Sigmoid colon (tissue), 4 donors: Measurements from ENCODE around the gene MRM3.

Experiments
- CTCF ChIP-seq, 4 experiments: fragments of 450-650 bp in 3 of 4; fragments of 200-600 bp in 1 of 4; IDR thresholded peaks; one replicate each; pipeline ENCODE4 v1.5.1; 2016 to 2019; ENCODE audit warnings: antibody characterized with exemption in 4 of 4, mild to moderate bottlenecking in 3 of 4, moderate library complexity in 2 of 4
- EP300 ChIP-seq, 4 donors: sonication (generic); formaldehyde crosslinking; IDR thresholded peaks; one replicate each; pipeline ENCODE4 v1.6.1; 2017; ENCODE audit warnings: antibody characterized with exemption in 4 of 4
- POLR2A ChIP-seq, 2 donors: fragments of 450-650 bp; IDR thresholded peaks; one replicate each; pipeline ENCODE4 v1.6.1; 2016; ENCODE audit warnings: antibody characterized with exemption in 2 of 2, mild to moderate bottlenecking in 2 of 2, moderate library complexity in 2 of 2
- POLR2AphosphoS5 ChIP-seq, 4 donors: sonication (generic); formaldehyde crosslinking; IDR thresholded peaks; one replicate each; pipeline ENCODE4 v1.6.1; 2017; ENCODE audit warnings: antibody characterized with exemption in 4 of 4

GRCh38 chr17:800446-801242 lies 18.5 kb downstream of the MRM3 start:
- TF ChIP-seq CTCF (IDR thresholded peaks at IDR 0.05) (no peak), POLR2A (IDR thresholded peaks at IDR 0.05) (no peak), EP300 (IDR thresholded peaks at IDR 0.05) (no peak), POLR2AphosphoS5 (IDR thresholded peaks at IDR 0.05) (no peak)
